ENCODE measurements around the gene RNF150.

Gene RNF150

DNA sequence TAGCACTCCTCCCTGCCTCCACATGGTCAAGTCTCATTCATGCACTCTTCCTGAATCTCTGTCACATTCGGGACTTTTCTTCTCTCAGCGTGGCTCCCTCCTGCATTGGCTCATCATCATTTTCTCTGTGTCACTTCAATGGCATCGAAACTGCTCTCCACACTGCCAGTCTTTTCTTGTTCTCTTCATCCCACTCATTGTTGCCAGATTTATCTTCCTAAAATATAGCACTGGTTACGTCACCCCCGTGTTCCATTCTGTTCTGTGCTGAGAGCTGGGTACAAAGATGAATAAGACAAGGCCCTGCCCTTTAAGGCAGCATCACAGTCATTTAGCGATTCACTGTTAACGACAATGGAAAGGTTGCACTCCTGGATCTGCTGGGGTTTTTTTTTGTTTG is 202.7 kb downstream of the RNF150 start:
- no peak for DNase-seq (ENCODE audit: extremely low read depth, low read depth)
- TF ChIP-seq, protein P1, sequence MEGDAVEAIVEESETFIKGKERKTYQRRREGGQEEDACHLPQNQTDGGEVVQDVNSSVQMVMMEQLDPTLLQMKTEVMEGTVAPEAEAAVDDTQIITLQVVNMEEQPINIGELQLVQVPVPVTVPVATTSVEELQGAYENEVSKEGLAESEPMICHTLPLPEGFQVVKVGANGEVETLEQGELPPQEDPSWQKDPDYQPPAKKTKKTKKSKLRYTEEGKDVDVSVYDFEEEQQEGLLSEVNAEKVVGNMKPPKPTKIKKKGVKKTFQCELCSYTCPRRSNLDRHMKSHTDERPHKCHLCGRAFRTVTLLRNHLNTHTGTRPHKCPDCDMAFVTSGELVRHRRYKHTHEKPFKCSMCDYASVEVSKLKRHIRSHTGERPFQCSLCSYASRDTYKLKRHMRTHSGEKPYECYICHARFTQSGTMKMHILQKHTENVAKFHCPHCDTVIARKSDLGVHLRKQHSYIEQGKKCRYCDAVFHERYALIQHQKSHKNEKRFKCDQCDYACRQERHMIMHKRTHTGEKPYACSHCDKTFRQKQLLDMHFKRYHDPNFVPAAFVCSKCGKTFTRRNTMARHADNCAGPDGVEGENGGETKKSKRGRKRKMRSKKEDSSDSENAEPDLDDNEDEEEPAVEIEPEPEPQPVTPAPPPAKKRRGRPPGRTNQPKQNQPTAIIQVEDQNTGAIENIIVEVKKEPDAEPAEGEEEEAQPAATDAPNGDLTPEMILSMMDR (IDR thresholded peaks at IDR 0.05; ENCODE audit: low read depth, low read length), result no peak

DNA sequence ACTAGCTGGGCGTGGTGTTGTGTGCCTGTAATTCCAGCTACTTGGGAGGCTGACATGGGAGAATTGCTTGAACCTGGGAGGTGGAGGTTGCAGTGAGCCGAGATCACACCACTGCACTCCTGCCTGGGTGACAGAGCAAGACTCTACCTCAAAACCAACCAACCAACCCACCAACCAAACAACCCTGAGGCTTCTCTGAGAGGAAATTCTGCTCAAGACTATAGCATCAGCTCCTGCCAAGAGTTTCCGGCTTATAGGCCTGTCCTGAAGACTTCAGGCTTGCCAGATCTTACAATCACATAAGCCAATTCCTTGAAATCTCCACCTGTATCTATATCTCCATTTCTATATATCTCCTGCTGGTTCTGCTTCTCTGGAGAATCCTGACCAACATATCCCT is 203.3 kb downstream of the RNF150 start:
- DNase-seq (ENCODE audit: extremely low read depth, low read depth), result no peak
- TF ChIP-seq, protein P1 (IDR thresholded peaks at IDR 0.05; ENCODE audit: low read depth, low read length), result no peak

DNA sequence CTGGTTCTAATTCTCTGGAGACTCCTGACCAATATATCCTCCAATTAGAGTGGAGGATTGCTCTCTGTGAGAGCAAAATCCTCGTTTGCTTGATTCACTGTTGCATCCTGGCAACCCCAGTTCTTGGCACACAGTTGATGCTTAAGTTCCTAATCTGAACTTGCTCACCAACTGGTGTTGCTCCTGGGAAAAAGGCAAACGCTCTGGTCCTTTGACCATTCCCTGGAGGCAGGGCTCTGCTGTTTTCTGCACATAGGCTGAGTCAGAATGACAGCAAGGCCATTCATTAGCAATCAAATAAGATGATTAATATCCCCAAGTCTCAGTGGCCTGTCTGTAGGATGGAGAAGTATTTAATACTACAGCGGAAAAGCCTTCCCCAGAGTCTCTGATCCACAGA is 204.4 kb downstream of the RNF150 start:
- no peak for DNase-seq (ENCODE audit: extremely low read depth, low read depth)
- TF ChIP-seq, protein P1 (IDR thresholded peaks at IDR 0.05; ENCODE audit: low read depth, low read length), result no peak

DNA sequence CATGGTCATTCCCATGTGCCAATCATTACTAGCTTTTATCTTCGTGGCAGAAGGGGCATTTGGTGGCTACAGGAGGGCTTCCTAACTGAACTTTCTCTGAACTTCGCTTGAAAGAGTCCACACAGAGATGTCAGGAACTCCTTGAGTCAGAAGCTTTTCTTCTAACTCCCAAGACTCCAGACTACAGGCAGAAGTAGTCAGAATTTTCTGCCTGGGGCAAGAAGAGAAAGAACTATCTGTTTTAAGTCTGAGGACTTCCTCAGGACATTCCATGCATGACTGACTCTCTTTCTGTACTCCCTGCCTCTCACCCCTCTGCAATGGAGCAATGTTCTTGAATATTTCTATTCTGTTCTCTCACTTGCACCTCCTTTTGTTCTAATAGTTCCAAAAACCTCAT is 206.6 kb downstream of the RNF150 start:
- TF ChIP-seq, protein P1 (IDR thresholded peaks at IDR 0.05; ENCODE audit: low read depth, low read length), result no peak
- no peak for DNase-seq (ENCODE audit: extremely low read depth, low read depth)

DNA sequence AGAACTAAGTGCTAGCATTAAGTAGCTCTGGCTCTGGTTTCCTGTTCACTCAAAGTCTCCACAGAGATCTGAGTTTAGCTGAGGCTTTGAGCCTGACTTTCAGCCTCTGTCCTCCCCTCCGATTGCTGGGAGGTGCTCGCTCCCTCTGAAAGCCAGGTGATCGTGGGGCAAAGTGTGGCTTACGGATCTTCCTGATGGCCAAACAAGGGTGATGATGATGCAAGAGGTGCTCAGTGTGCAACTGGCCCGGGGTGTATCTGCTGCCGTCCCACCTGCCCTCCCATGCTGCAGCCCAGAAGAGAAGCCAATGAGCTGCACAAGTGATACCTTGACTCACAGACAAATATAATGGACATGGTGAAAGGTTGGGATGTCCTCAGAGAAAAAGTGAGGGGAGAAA is 207.9 kb downstream of the RNF150 start:
- no peak for DNase-seq (ENCODE audit: extremely low read depth, low read depth)
- TF ChIP-seq, protein P1 (IDR thresholded peaks at IDR 0.05; ENCODE audit: low read depth, low read length), result no peak

DNA sequence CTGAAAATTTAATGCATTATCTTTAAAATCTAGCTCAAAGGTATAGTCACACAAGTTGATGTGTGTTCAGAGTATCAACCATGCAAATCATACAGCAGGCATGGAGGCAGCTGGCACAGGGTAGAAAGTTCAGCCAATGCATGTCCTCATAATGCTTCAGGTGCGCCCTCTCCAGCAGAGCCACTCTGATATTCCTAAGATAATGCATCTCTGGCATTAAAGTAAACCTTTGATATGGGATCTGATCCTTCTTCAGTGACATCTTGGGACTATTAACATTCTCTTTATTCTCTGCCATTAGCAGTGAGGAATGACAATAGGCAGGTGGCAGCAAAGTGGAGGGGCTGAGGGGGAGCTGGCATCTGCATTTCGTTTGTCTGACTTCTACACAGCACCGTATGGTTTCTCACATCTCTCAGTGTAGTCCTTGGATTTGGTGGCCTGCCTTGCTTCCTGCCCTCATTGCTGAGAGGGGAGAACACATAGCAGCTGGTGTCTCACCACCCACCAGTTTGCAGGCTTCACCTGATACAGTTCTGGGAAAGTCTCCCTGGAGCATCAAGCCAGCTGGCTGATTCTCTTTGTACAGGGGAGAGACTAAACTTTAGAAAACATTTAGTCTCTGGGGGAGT is 208.4 kb downstream of the RNF150 start:
- DNase-seq (ENCODE audit: extremely low read depth, low read depth), result no peak
- TF ChIP-seq, protein P1 (IDR thresholded peaks at IDR 0.05; ENCODE audit: low read depth, low read length), result no peak

DNA sequence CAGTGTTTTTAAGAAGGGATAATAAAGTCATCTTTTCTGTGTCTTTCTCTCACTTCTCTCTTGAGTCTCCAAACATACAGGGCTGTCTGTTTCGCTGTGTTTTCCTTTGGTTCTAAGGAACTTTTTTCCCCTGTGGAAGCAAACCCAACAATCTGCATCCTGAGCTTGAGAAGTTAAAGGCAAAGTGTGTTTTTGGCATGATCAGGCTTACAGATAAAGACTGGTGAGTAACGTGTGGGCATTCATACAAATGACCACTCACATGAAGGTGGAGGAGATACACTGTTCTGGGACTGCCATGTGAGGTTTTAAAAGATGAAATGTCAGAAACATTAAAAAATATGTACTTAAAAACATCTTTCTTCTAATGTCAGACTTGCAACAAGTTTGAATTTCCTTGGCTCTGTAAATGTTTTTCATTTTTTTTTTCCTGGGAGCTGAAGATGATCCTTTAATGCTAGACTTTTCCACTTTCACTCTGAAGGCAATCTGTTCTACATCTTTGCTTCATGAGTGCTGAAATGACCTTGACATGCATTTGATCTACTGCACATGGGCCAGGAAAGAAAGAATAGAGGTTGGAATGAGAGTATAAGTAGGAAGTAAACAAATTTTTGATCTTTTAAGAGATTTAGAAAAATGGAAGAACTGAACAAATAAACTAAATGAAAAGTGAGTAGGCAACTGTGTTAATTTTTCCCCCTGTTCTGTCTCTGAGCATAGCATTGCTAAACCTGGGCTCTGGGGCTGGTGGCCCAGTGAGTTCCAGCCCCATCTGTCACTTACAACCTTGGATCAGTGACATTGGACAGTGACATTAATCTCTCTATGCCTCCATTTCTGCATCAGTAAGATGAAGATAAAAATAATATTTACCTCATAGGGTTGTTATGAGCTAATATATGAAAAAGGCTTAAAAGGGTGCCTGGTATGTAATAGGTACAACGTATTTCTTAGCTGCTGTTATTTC is 226.0 kb downstream of the RNF150 start:
- DNase-seq (ENCODE audit: extremely low read depth, low read depth), result no peak
- TF ChIP-seq, protein P1 (IDR thresholded peaks at IDR 0.05; ENCODE audit: low read depth, low read length), result no peak

All from AG09319 (cell line).